Measurements from ENCODE around the gene ECE2.
A peak's percentile ranks its signal among the peaks of the same experiment; 100 is the strongest.

GRCh38 chr3:184322731-184323487, 47.1 kb downstream of the ECE2 start:
- TF ChIP-seq MAX (IDR thresholded peaks at IDR 0.05): no peak
- no peak for TF ChIP-seq CTCF (IDR thresholded peaks at IDR 0.05; ENCODE audit: low read depth, low read length, missing input control)
- TF ChIP-seq REST (IDR thresholded peaks at IDR 0.05): no peak
- TF ChIP-seq HNF4G (IDR thresholded peaks at IDR 0.05): no peak
- TF ChIP-seq JUND (IDR thresholded peaks at IDR 0.05): peak in 1 of 2 donors; percentile 64
- TF ChIP-seq EGR1 (IDR thresholded peaks at IDR 0.05; ENCODE audit: low read depth in 2 of 2): no peak
- TF ChIP-seq, protein P1, sequence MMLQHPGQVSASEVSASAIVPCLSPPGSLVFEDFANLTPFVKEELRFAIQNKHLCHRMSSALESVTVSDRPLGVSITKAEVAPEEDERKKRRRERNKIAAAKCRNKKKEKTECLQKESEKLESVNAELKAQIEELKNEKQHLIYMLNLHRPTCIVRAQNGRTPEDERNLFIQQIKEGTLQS (IDR thresholded peaks at IDR 0.05): no peak
- no peak for TF ChIP-seq SP1 (IDR thresholded peaks at IDR 0.05)
- no peak for TF ChIP-seq FOXA1 (IDR thresholded peaks at IDR 0.05)
- TF ChIP-seq TAF1 (conservative IDR thresholded peaks at IDR 0.05): no peak
